ENCODE results near the gene PLAAT2. TPM values are rescaled to one million over a fixed set of nuclear protein-coding genes. Genes with fewer than 3 reads are reported as not detected.
A peak's percentile ranks its signal among the peaks of the same experiment; 100 is the strongest.

PLAAT2 gene
- total and polyA plus RNA-seq, 9 of the 15 experiments (the other 6 are each of a cell fraction or from before 2014, with no cell fraction given) = not detected

DNA sequence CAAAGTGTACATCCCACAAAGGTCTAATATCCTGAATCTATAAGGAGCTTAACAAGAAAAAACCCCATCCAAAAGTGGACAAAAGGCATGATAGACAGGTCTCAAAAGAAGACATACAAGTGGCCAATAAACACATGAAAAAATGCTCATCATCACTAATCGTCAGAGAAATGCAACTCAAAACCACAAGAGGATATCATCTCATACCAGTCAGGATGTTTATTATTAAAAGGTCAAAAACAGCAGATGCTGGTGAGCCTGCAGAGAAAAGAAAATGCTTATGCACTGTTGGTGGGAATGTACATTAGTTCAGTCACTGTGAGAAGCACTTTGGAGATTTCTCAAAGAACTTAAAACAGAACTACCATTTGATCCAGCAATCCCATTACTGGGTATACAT, 44.6 kb downstream of the PLAAT2 start (continued):
- TF ChIP-seq, protein P1, sequence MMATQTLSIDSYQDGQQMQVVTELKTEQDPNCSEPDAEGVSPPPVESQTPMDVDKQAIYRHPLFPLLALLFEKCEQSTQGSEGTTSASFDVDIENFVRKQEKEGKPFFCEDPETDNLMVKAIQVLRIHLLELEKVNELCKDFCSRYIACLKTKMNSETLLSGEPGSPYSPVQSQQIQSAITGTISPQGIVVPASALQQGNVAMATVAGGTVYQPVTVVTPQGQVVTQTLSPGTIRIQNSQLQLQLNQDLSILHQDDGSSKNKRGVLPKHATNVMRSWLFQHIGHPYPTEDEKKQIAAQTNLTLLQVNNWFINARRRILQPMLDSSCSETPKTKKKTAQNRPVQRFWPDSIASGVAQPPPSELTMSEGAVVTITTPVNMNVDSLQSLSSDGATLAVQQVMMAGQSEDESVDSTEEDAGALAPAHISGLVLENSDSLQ (IDR thresholded peaks at IDR 0.05) = peak; percentile 89
- TF ChIP-seq TCF3 (CRISPR knock-in tag; IDR thresholded peaks at IDR 0.05) (peak; percentile 85), ETV1 (tag; conservative IDR thresholded peaks at IDR 0.05; ENCODE audit: low read depth) (peak; percentile 64; the same call in 1 of the 2 replicates), ZFP36 (IDR thresholded peaks at IDR 0.05; ENCODE audit: low read depth, low read length, partially characterized antibody) (no peak), BDP1 (IDR thresholded peaks at IDR 0.05; ENCODE audit: insufficient read depth, insufficient read length) (no peak), SNRNP70 (optimal IDR thresholded peaks at IDR 0.05; ENCODE audit: low read depth, low read length) (no peak), MIER1 (IDR thresholded peaks at IDR 0.05; ENCODE audit: low read depth) (no peak), CREM (IDR thresholded peaks at IDR 0.05; ENCODE audit: low read depth) (peak; percentile 66), FOXK2 (conservative IDR thresholded peaks at IDR 0.05 in 1 of 2, IDR thresholded peaks at IDR 0.05 in 1 of 2; ENCODE audit: low read depth in 2 of 2) (peak in 1 of 2 experiments; percentile 16; a peak in 2 of 4 replicates), ZBTB1 (CRISPR knock-in tag; IDR thresholded peaks at IDR 0.05; ENCODE audit: borderline replicate concordance, low read depth) (no peak), HNRNPK (IDR thresholded peaks at IDR 0.05; ENCODE audit: low read depth, low read length, poor library complexity, severe bottlenecking) (no peak), ARID1B (IDR thresholded peaks at IDR 0.05) (peak; percentile 87)
- TF ChIP-seq, protein P2, sequence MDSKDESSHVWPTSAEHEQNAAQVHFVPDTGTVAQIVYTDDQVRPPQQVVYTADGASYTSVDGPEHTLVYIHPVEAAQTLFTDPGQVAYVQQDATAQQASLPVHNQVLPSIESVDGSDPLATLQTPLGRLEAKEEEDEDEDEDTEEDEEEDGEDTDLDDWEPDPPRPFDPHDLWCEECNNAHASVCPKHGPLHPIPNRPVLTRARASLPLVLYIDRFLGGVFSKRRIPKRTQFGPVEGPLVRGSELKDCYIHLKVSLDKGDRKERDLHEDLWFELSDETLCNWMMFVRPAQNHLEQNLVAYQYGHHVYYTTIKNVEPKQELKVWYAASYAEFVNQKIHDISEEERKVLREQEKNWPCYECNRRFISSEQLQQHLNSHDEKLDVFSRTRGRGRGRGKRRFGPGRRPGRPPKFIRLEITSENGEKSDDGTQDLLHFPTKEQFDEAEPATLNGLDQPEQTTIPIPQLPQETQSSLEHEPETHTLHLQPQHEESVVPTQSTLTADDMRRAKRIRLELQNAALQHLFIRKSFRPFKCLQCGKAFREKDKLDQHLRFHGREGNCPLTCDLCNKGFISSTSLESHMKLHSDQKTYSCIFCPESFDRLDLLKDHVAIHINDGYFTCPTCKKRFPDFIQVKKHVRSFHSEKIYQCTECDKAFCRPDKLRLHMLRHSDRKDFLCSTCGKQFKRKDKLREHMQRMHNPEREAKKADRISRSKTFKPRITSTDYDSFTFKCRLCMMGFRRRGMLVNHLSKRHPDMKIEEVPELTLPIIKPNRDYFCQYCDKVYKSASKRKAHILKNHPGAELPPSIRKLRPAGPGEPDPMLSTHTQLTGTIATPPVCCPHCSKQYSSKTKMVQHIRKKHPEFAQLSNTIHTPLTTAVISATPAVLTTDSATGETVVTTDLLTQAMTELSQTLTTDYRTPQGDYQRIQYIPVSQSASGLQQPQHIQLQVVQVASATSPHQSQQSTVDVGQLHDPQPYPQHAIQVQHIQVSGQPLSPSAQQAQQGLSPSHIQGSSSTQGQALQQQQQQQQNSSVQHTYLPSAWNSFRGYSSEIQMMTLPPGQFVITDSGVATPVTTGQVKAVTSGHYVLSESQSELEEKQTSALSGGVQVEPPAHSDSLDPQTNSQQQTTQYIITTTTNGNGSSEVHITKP (IDR thresholded peaks at IDR 0.05; ENCODE audit: partially characterized antibody) = no peak
- TF ChIP-seq, protein P3, sequence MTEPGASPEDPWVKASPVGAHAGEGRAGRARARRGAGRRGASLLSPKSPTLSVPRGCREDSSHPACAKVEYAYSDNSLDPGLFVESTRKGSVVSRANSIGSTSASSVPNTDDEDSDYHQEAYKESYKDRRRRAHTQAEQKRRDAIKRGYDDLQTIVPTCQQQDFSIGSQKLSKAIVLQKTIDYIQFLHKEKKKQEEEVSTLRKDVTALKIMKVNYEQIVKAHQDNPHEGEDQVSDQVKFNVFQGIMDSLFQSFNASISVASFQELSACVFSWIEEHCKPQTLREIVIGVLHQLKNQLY (CRISPR knock-in tag; conservative IDR thresholded peaks at IDR 0.05) = no peak
- TF ChIP-seq, protein P4, sequence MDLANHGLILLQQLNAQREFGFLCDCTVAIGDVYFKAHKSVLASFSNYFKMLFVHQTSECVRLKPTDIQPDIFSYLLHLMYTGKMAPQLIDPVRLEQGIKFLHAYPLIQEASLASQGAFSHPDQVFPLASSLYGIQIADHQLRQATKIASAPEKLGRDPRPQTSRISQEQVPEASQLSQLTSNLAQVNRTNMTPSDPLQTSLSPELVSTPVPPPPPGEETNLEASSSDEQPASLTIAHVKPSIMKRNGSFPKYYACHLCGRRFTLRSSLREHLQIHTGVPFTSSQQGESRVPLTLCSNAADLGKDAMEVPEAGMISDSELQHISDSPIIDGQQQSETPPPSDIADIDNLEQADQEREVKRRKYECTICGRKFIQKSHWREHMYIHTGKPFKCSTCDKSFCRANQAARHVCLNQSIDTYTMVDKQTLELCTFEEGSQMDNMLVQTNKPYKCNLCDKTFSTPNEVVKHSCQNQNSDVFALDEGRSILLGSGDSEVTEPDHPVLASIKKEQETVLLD (IDR thresholded peaks at IDR 0.05) = no peak
- TF ChIP-seq, protein P5, sequence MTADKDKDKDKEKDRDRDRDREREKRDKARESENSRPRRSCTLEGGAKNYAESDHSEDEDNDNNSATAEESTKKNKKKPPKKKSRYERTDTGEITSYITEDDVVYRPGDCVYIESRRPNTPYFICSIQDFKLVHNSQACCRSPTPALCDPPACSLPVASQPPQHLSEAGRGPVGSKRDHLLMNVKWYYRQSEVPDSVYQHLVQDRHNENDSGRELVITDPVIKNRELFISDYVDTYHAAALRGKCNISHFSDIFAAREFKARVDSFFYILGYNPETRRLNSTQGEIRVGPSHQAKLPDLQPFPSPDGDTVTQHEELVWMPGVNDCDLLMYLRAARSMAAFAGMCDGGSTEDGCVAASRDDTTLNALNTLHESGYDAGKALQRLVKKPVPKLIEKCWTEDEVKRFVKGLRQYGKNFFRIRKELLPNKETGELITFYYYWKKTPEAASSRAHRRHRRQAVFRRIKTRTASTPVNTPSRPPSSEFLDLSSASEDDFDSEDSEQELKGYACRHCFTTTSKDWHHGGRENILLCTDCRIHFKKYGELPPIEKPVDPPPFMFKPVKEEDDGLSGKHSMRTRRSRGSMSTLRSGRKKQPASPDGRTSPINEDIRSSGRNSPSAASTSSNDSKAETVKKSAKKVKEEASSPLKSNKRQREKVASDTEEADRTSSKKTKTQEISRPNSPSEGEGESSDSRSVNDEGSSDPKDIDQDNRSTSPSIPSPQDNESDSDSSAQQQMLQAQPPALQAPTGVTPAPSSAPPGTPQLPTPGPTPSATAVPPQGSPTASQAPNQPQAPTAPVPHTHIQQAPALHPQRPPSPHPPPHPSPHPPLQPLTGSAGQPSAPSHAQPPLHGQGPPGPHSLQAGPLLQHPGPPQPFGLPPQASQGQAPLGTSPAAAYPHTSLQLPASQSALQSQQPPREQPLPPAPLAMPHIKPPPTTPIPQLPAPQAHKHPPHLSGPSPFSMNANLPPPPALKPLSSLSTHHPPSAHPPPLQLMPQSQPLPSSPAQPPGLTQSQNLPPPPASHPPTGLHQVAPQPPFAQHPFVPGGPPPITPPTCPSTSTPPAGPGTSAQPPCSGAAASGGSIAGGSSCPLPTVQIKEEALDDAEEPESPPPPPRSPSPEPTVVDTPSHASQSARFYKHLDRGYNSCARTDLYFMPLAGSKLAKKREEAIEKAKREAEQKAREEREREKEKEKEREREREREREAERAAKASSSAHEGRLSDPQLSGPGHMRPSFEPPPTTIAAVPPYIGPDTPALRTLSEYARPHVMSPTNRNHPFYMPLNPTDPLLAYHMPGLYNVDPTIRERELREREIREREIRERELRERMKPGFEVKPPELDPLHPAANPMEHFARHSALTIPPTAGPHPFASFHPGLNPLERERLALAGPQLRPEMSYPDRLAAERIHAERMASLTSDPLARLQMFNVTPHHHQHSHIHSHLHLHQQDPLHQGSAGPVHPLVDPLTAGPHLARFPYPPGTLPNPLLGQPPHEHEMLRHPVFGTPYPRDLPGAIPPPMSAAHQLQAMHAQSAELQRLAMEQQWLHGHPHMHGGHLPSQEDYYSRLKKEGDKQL (CRISPR knock-in tag; IDR thresholded peaks at IDR 0.05; ENCODE audit: borderline replicate concordance) = no peak

Measured in K562 (cell line).